RCC 7860 (cell line): ENCODE results near the gene LRRK1.

Source experiments
- DNase-seq: peaks from one replicate; pipeline ENCODE4 v3.0.0-alpha.2; 2015; ENCODE audit warnings: low spot score
- FAIRE-seq: peaks from 2 replicates; lab custom pipeline; 2012; peaks lifted over from hg19 to GRCh38; lab: Jason Lieb, UNC

The LRRK1 gene

DNA sequence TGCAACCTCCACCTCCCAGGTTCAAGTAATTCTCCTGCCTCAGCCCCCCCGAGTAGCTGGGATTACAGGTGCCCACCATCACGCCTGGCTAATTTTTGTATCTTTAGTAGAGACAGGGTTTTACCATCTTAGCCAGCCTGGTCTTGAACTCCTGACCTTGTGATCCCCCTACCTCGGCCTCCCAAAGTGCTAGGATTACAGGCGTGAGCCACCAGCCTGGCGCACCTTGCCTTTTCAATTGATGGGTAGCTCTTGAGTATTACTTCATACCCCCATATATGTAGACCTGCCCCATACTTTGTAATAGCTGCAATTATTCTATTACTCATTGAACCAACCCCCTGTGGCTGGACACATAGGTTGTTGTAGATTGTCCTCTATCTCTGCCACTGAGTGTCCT is 101.3 kb downstream of the LRRK1 start:
- DNase-seq (no peak), FAIRE-seq (no peak)

DNA sequence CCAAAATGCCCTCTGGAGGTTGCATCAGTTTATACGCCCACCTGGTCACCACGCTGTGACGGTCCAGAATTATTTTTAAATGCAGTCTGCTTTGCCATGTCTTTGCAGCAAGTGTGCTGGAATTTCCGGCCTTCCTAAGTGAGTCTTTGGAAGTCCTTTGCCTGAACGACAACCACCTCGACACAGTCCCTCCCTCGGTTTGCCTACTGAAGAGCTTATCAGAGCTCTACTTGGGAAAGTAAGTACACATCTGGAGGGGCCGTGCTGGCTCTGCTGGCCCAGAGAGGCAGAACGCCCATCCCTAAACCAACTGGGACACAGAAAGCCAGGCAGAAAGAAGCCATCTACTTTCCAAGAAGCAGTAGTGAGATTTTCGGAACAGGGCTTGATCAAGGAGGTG is 101.8 kb downstream of the LRRK1 start:
- DNase-seq (no peak), FAIRE-seq (no peak)

DNA sequence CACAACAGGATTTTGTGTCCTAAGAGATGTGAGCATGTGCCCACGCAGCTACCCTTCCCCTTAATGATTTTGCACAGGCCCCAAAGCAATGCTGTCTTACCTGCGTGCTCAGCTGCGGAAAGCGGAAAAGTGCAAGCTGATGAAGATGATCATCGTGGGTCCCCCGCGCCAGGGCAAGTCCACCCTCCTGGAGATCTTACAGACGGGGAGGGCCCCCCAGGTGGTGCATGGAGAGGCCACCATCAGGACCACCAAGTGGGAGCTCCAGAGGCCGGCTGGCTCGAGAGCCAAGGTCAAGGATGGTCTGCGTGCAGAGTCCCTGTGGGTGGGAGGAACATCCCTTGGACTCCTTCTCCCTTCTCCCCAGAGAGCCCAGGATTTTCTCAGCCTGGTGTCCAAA is 103.1 kb downstream of the LRRK1 start:
- FAIRE-seq (no peak), DNase-seq (no peak)

DNA sequence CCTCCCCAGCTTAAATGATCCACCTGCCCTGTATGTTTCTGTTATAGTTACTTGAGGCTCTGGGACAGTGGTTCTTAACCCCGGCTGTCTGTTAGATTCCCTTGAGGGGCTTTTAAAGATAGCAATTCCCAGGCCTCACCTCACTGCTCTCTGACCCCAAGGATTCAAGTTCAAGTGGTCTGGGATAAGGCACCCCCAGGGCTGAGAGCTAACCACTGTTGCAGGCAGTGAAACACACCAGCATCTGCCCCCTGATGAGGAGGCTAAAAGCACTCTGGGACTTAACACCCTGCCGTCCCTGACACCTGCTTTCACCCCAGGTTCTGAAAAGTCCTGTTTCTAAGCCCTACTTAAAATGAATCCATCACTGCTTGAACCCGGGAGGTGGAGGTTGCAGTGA is 103.7 kb downstream of the LRRK1 start:
- FAIRE-seq, result no peak
- no peak for DNase-seq

DNA sequence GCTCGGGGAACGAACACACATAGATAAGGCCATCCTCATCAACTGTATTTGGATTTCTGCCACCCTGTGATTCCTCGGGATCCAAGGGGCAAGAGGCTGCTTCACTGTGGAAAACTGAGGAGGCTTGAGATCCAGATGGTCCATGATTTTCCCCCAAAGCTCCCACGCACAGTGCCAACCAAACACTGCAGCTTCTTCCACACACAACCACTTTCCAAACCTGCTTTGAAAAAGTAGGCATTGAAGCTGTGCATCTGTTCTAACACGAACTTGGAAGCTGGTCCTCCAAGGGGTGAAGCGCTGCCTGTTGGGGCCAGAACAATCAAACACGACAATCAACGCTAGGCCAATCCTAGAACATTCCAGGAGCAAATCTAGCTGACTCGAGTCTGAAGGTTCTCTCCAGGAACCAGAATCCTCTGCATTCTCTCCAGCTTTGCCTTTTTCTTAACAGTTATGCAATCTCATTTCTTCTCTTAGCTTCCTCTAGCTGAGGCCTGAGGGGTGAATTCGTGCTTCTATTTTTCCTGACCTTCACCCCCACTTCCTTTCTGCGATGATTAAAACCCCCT is 104.4 kb downstream of the LRRK1 start:
- no peak for DNase-seq
- FAIRE-seq, result no peak

DNA sequence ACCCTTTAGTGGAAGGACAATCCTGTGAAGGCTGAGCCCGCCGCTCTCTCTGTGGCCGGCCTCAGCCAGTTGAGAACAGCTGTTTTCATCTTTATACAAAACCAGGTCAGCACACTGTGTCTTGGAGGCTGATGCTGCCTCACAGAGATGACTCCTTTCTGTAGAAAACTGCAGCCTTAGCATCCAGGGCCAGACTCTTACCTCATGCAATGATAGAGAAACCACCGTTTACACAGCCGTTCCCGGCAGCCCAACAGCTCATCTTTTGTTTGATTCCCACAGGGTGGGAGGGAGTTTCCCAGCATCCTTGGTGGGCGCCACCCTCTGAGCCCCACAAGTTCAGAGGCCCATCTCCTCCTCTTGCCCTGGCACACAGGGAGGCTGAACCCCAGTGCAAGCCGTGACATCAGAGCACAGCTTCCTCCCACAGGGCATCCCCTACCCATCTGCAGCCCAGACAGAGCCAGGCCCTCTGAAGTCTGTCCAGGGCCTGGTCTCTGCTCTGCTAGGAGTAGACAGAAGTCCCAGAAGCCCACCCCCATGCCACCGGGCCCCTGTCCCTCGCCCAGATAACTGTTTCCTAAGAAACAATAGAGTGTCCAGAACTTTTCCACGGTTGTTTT is 105.0 kb downstream of the LRRK1 start:
- FAIRE-seq (no peak), DNase-seq (no peak)

DNA sequence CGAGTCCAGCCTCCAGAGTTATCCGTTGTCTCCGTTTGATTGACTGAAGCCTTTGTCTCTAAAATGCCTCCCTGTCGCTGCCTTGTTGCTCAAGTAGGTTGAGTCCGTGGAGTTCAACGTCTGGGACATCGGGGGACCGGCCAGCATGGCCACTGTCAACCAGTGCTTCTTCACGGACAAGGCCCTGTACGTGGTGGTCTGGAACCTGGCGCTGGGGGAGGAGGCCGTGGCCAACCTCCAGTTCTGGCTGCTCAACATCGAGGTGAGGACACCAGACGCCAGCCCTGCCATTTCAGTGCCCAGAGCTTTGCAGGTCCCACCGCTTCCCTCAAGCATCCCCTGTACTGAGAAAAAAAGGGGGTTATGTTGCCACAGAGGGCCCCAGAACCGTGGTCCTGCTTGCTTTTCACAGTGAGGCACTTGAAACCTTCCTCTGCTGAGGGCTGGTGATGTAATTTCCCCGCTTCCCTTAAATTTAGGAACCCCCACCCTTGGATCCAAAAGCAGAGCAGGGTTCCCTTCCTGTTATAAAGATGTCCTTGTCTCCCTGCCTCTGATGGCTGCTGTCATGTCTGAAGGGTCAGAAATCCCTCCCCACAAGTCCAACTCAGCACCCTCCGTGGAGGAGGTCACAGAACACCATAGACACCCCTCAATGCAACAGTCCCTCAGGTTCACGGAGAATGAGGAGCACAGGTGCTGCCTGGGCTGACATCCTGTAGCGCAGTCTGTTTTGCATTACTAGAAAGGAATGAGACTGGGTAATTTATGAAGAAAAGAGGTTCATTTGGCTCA is 105.7 kb downstream of the LRRK1 start:
- no peak for DNase-seq
- no peak for FAIRE-seq

DNA sequence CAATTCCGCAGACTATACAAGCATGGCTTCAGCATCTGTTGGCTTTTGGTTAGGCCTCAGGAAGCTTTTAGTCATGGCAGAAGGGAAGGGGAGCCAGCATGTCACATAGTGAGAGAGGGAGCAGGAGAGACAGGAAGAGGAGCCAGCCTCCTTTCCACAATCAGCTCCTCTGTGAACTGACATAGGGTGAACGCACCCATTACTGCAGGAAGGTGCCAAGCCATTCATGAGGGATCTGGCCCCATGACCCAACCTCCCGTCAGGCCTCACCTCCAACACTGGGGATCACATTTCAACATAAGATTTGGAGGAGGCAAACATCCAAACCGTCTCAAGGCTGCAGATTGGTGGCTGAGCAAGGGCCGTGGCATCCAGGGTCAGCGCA is 106.3 kb downstream of the LRRK1 start:
- no peak for FAIRE-seq
- no peak for DNase-seq

DNA sequence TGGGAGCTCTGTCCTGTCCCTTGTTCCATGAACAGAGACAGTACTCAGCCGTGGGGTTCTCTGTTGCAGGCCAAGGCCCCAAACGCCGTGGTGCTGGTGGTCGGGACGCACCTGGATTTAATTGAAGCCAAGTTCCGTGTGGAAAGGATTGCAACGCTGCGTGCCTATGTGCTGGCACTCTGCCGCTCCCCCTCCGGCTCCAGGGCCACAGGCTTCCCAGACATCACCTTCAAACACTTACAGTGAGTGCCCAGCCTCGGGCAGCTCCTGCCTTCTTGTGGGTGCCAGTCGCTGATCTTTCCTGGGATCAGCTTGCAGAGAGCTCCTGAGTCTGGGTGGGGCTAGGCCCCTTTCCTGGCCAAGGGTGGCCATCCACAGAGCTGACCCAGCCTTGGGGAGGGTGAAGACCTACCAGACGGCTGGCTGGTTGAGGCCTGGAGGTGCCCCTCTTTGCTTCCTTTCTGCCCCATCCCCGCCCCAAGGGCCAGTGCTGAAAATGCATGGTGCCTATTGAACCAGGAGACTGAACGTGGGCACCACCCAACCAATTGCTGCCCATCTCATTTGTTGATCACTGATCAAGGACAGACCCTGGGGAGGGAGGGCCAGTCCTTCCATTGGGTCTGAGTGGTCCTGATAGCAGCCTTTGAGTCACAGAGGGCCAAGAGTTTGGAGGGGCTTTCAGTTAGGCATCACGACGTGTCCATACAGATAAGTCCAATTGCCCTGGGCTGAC is 106.9 kb downstream of the LRRK1 start:
- no peak for DNase-seq
- no peak for FAIRE-seq

DNA sequence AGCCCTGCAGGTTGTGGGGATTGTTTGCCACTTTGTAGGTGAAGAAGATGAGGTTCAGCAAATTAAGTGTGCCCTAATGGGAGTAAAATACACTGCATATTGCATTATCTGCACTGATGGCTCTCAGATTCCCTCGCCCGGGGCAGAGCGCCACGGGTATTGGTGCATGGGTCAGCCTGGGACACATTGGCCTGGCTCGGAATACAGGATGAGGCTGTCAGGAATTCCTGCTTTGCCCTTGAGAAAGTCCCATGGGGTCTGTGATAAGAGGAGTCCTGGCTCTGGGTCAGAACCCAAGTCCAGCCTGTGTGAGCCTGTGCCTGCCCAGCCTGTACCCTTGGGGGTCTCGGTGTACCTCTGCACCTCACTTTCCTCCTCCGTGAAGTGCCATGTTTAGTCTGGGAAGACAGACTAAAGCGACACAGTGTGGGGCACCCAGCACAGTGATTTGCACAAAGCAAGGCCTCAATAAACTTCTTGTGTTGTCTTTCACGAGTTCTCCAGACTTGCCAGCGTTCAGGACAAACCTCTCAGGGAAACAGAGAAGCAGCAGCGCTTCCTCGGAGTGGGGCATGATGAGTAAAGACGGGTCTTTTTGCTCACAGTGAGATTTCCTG is 107.6 kb downstream of the LRRK1 start:
- FAIRE-seq, result no peak
- DNase-seq, result no peak

DNA sequence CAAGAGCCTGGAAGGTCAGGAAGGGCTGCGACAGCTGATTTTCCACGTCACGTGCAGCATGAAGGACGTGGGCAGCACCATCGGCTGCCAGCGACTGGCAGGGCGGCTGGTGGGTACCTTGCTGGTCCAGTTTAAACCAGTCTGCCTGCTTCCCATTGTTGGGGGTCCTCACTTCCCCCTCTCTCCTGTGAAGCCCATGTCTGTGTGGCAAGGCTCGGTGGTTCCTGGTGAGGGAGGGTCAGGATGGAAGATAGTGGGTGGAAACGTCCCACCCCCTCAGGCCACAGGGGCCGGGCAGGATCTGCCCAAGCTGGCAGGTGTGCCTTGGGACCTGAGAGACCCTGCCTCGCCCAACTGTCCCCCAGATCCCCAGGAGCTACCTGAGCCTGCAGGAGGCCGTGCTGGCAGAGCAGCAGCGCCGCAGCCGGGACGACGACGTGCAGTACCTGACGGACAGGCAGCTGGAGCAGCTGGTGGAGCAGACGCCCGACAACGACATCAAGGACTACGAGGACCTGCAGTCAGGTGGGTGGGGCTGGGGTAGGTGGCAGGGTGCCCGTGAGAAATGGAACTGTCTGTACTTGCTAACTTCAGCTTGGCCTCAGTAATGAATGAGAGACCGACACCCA is 108.2 kb downstream of the LRRK1 start:
- no peak for FAIRE-seq
- DNase-seq, result no peak

DNA sequence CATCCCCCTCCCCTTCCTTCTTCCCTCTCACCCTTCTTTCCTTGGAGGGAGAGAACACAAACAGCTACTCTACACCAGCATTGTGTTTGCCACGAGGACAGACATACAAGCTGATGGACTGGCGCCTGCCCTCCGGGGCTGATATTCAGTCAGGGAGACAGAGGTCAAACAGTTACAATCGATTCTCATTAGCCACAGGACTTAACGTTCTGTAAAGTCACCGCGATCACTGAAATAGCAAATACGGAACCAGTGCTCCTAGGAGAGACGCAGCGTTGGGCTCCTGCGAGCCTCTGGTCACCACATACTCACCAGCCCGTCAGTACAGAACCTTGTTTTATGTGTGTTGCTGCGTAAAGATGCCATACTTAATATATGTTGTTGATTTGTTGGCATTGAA is 108.8 kb downstream of the LRRK1 start:
- DNase-seq (no peak), FAIRE-seq (no peak)

DNA sequence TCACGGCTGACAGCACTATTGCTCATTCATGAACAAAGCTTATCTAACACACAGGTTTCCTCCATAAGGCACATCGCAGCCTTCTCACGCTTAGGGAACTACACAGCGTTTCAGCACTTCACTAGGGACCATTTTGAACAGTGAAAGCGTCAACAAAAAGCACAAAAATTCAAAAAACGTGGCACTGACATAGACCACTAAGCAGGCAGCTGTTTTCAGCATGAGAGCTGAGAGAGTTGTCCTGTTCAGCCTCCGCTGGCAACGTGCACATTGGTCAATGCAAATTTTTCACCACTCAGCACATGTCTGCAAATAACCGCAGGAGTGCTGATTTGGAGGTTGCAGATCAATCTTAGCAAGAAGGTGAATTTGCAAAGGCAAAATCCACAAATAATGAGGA is 109.2 kb downstream of the LRRK1 start:
- FAIRE-seq, result no peak
- DNase-seq, result no peak

DNA sequence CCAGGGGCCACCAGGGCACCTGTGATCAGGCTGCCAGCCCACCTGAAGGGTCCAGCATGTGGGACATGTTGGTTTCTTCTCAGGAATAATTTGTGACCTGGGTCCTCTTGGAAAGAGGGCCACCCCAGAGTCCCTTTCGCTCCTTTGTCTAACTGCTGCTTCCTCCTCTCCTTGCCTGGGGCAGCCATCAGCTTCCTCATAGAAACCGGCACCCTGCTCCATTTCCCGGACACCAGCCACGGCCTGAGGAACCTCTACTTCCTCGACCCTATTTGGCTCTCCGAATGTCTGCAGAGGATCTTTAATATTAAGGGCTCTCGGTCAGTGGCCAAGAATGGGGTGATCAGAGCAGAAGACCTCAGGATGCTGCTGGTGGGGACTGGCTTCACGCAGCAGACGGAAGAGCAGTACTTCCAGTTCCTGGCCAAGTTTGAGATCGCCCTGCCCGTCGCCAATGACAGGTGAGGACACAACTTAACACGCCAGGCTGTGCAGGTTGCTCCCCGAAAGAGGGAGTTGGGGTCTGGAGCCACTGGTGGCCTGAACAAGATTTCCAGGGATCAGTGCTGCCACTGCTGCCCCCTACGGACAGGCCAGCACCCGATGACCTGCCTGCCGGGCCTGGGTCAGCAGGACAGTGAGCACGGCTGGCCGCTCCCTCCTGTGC is 109.7 kb downstream of the LRRK1 start:
- DNase-seq (no peak), FAIRE-seq (no peak)

DNA sequence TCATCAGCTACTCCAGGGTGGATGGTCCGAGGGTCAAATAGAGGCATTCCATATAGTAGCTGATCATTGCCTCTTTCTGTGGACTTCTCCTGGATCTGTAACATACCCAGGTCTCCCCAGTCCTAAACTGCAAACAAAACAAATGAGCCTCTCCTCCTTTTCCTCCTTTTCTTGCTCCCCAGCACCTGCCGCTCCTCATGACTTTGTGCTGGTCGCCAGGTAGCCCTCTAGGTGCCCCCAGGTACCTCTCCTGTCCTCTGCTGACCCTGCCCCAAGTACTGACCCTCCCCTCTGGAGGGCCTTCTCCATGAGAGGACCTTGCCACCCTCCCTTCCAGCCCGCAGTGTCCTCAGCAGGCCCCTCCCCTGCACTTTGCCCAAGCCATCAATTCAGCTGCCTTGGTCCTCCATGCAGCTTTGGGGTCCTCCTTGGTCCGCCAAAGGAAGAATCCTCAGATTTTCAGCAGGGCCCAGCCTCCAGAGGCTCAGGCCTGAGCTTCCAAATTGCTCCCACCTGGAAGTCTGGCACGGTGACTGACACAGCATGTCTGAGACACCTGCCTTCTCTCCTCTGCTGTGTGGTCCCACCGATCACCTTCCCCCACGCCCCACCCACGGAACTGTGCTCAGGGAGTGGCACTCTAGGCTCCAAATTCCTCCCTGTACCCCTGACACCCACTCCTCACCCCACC is 111.0 kb downstream of the LRRK1 start:
- no peak for DNase-seq
- no peak for FAIRE-seq

DNA sequence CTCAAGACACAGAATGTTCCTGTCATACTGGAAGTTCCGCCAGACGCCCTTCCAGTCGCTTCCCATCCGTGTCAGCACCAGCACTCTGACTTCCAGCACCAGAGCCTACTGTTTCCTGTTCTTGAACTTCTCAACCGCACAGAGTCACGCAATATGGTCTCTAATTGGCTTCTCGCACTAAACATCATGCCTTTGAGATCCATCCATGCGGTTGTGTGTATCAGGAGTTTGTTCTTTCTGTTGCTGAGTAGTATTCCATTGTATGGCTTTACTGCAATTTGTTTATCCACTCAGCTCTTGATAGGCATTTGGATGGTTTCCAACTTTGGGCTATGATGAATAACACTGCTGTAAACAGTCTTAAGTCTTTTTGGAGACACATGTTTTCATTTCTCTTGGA is 112.1 kb downstream of the LRRK1 start:
- DNase-seq (no peak), FAIRE-seq (no peak)

DNA sequence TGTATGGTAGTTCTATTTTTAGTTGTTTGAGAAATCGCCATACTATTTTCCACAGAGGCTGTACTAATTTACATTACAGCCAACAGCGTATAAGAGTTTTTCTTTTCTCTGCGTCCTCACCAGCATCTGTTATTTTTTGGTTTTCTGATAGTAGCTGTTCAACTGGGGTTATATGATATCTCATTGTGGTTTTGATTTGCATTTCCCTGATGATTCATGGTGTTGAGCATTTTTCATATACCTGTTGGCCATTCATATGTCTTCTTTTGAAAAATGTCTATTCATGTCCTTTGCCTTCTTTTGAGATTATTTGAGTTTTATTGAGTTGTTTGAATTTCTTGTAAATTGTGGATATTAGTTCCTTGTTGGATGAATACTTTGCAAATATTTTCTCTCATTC is 114.6 kb downstream of the LRRK1 start:
- DNase-seq, result no peak
- no peak for FAIRE-seq

DNA sequence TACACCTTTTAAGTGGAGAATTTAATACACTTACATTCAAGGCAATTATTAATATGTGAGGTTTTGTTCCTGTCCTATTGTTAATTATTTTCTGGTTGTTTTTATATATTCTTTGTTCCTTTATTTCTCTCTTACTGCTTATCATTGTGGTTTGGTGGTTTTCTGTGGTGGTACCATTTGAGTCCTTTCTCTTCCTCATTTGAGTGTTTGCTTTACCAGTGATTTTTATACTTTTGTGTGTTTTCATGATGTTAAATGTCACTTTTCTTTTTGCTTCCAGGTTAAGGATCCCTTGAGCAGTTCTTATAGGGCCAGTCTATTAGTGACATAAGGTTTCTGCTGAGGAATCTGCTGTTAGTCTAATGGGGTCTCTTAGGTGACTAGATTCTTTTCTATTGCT is 116.5 kb downstream of the LRRK1 start:
- FAIRE-seq (no peak), DNase-seq (no peak)

DNA sequence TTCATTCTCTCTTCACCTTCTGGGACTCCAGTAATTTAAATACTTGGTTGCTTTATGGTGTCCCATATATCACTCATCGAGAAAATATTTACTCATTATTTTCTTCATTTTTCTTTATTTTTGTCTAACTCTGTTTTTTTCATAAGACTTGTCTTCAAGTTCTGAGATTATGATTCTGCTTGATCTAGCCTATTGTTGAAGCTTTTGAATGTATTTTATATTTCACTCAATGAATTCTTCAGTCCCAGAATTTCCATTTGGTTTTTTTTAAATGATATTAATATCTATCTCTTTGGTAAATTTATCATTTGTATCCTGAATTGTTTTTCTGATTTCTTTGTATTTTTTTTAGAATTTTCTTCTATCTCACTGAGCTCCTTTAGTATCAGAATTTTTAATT is 117.0 kb downstream of the LRRK1 start:
- FAIRE-seq, result no peak
- no peak for DNase-seq
